Psoas muscle (tissue), 8 donors: Measurements from ENCODE around the gene LMAN1L. TPM values are rescaled to one million over a fixed set of nuclear protein-coding genes. Genes with fewer than 3 reads are reported as not detected.

Source experiments
- ATAC-seq, 4 donors: fragments of 200-7000 bp; cut with Tn5 transposase; one replicate each; pipeline ENCODE4 v1.9.1; 2020; ENCODE audit warnings: moderate library complexity in 3 of 4, mild to moderate bottlenecking in 2 of 4
- DNase-seq, 2 donors: peaks; one replicate each; pipeline ENCODE4 v3.0.0-alpha.2; 2020
- H3K27ac ChIP-seq: fragments of 200-600 bp; one replicate; pipeline ENCODE4 v1.8.0; 2022
- H3K27me3 ChIP-seq, 3 donors: fragments of 200-600 bp in 1 of 3; one replicate each; pipeline versions ENCODE4 v1.6.1 to v1.8.0; 2013 to 2022; ENCODE audit warnings: low read length in 2 of 3, mild to moderate bottlenecking in 2 of 3, moderate library complexity in 1 of 3; ENCODE audit not compliant: insufficient read depth in 3 of 3
- H3K36me3 ChIP-seq, 2 donors: fragments of 200-600 bp in 1 of 2; one replicate each; pipeline versions ENCODE4 v1.6.1 to v1.8.0; 2013 to 2022; ENCODE audit warnings: low read depth in 1 of 2, mild to moderate bottlenecking in 1 of 2, moderate library complexity in 1 of 2; ENCODE audit not compliant: insufficient read depth in 1 of 2
- H3K4me1 ChIP-seq: fragments of 200-600 bp; one replicate; pipeline ENCODE4 v1.8.0; 2022
- H3K4me3 ChIP-seq: fragments of 200-600 bp; one replicate; pipeline ENCODE4 v1.8.0; 2022; ENCODE audit warnings: mild to moderate bottlenecking
- H3K9me3 ChIP-seq: fragments of 200-600 bp; one replicate; pipeline ENCODE4 v1.8.0; 2022
- CTCF ChIP-seq: fragments of 200-600 bp; IDR thresholded peaks from one replicate; pipeline ENCODE4 v1.8.0; 2022; ENCODE audit warnings: antibody characterized with exemption
- WGBS, 3 donors: extraction: QIAGEN DNeasy Blood & Tissue Kit; methylation state at CpG; one replicate each; pipeline versions ENCODE4 v1.1.6 to v1.1.7; 2013; 5-methylcytosine and 5-hydroxymethylcytosine counted together
- intact Hi-C, 2 donors: fragments of 100-400 bp; cut with DNase I; formaldehyde crosslinking; loops; one replicate each; pipeline versions ENCODE4 v1.11.0 to v1.14.2; 2022
- polyA plus RNA-seq, 3 donors: library from polyadenylated mRNA; stranded (reverse); fragments of 200-250 nt; gene quantifications; one replicate each; pipeline ENCODE4 v1.2.3, GENCODE V29; 2013
- total RNA-seq, 4 donors: library from RNA; stranded (reverse); fragmentation: NEBNext Ultra II Directional in 2 of 4; extraction: Animal tissue kit (Norgen Biotek cat#: 25700) in 2 of 4; gene quantifications; one replicate each; pipeline versions ENCODE4 v1.2.1 to v1.2.4, GENCODE V29; 2021 to 2023
- donor health status: healthy with polysubstance abuse.
- donor health status: DM: no; HTN: no; CAD: no; lungs with moderate emphysema.
- donor health status: Bipolar disorder and iron deficiency.
- donor health status: healthy.
- donor health status: DM: yes; HTN: yes; CAD: no.
- donor health status: DM: no; HTN: no; CAD: no.
- donor health status: DM: no; HTN: no; CAD: no.
- donor health status: DM: yes; HTN: yes; CAD: no.

The LMAN1L gene
- total and polyA plus RNA-seq, 7 donors: 0.36 to 0.66 TPM; not detected in 5

GRCh38 chr15:74845581-74845980, 32.9 kb downstream of the LMAN1L start:
- H3K27ac ChIP-seq: no peak overlapping the region
- no peak for TF ChIP-seq CTCF
- H3K27me3 ChIP-seq: no peaks in the 10 kb centered on the region
- WGBS, 3 donors: 85 to 90% (median 87%) methylated on average over 4 of the region's 4 CpGs
- no peak for DNase-seq
- intact Hi-C loops: no loop called here
- peaks cover 19% of the 10 kb centered on the region for H3K4me1 ChIP-seq
- no peak for ATAC-seq
- H3K4me3 ChIP-seq: no peak overlapping the region
- peaks cover 0 to 66% of the 10 kb centered on the region in 2 donors for H3K36me3 ChIP-seq
- no peaks in the 10 kb centered on the region for H3K9me3 ChIP-seq

GRCh38 chr15:74847432-74847831, 34.8 kb downstream of the LMAN1L start:
- Histone ChIP-seq H3K27ac (peak overlapping the region; percentile 21), H3K4me3 (no peak overlapping the region), H3K4me1 (peaks cover 19% of the 10 kb centered on the region), H3K36me3 (peaks cover 0 to 75% of the 10 kb centered on the region in 2 donors), H3K9me3 (no peaks in the 10 kb centered on the region), H3K27me3 (no peaks in the 10 kb centered on the region)
- no peak for TF ChIP-seq CTCF
- DNase-seq (peak in 1 of 2 donors; percentile 75), ATAC-seq (peak in 3 of 4 donors; percentile 19 to 54 (median 47))
- WGBS, 3 donors: 22 to 45% (median 27%) methylated on average over 3 of the region's 3 CpGs
- intact Hi-C loops: no loop called here

- intact Hi-C loops: no loop called here
- Histone ChIP-seq H3K4me3 (no peak overlapping the region), H3K9me3 (no peaks in the 10 kb centered on the region), H3K4me1 (peaks cover 20% of the 10 kb centered on the region), H3K27ac (no peak overlapping the region), H3K27me3 (no peaks in the 10 kb centered on the region), H3K36me3 (peaks cover 0 to 90% of the 10 kb centered on the region in 2 donors)
- WGBS, 3 donors: 98 to 99% (median 98%) methylated on average over 4 of the region's 4 CpGs
- DNase-seq (no peak), ATAC-seq (no peak)
- no peak for TF ChIP-seq CTCF
These were observed 37.8 kb downstream of the LMAN1L start for GRCh38 chr15:74850393-74850792.

GRCh38 chr15:74851960-74852359, 39.3 kb downstream of the LMAN1L start:
- H3K36me3 ChIP-seq: peaks cover 0 to 75% of the 10 kb centered on the region in 2 donors
- ATAC-seq (no peak), DNase-seq (no peak)
- peaks cover 34% of the 10 kb centered on the region for H3K4me1 ChIP-seq
- H3K4me3 ChIP-seq: no peak overlapping the region
- intact Hi-C loops: no loop called here
- TF ChIP-seq CTCF: no peak
- 93 to 95% (median 94%) methylated on average over 7 of the region's 7 CpGs for WGBS, 3 donors
- H3K27me3 ChIP-seq: no peaks in the 10 kb centered on the region
- no peaks in the 10 kb centered on the region for H3K9me3 ChIP-seq
- no peak overlapping the region for H3K27ac ChIP-seq

- no peak for DNase-seq
- Histone ChIP-seq H3K9me3 (no peaks in the 10 kb centered on the region), H3K36me3 (peaks cover 0 to 50% of the 10 kb centered on the region in 2 donors), H3K4me1 (peaks cover 29% of the 10 kb centered on the region), H3K4me3 (no peak overlapping the region), H3K27ac (no peak overlapping the region), H3K27me3 (no peaks in the 10 kb centered on the region)
- intact Hi-C loops: loop anchor here in 1 of 2 donors (5.0 kb wide), 1 partner anchor 48 kb away; no protein-coding TSS in a partner anchor
- ATAC-seq: no peak
- TF ChIP-seq CTCF: no peak
- WGBS, 3 donors: 57 to 85% (median 59%) methylated on average over 13 of the region's 13 CpGs
These were observed 41.9 kb downstream of the LMAN1L start for GRCh38 chr15:74854453-74855022.
